Right lobe of liver (tissue), 6 donors: ENCODE results near the gene RPS28. TPM values are rescaled to one million over a fixed set of nuclear protein-coding genes. Genes with fewer than 3 reads are reported as not detected.
"Not testable (repeated sequence)": the region's sequence is repeated elsewhere in the genome, so short reads cannot be mapped to it uniquely, and the experiment has no call there.

Experiments used
- ATAC-seq, 4 donors: fragments of 200-7000 bp; cut with Tn5 transposase; one replicate each; pipeline ENCODE4 v1.9.1; 2020; ENCODE audit warnings: mild to moderate bottlenecking in 4 of 4, moderate library complexity in 4 of 4
- DNase-seq, 3 donors: peaks; one replicate each; pipeline ENCODE4 v3.0.0-alpha.2; 2020
- H3K27ac ChIP-seq, 3 donors: fragments of 200-600 bp; one replicate each; pipeline ENCODE4 v1.8.0; 2022
- H3K27me3 ChIP-seq, 2 donors: fragments of 200-600 bp; one replicate each; pipeline ENCODE4 v1.8.0; 2022
- H3K36me3 ChIP-seq, 4 donors: fragments of 200-600 bp; sonication (generic) in 1 of 4; one replicate each; pipeline versions ENCODE4 v1.5.1 to v1.8.0; 2017 to 2022; ENCODE audit warnings: control low read depth in 1 of 4
- H3K4me1 ChIP-seq, 4 donors: fragments of 200-600 bp; sonication (generic) in 1 of 4; one replicate each; pipeline versions ENCODE4 v1.5.1 to v1.8.0; 2017 to 2022; ENCODE audit warnings: control low read depth in 1 of 4
- H3K4me3 ChIP-seq, 3 donors: fragments of 200-600 bp; one replicate each; pipeline ENCODE4 v1.8.0; 2022
- H3K9me3 ChIP-seq, 4 donors: fragments of 200-600 bp; sonication (generic) in 1 of 4; one replicate each; pipeline versions ENCODE4 v1.5.1 to v1.8.0; 2017 to 2022; ENCODE audit warnings: control low read depth in 1 of 4
- CTCF ChIP-seq, 4 donors: fragments of 200-600 bp in 3 of 4; fragments of 450-650 bp in 1 of 4; IDR thresholded peaks; one replicate each; pipeline versions ENCODE4 v1.5.1 to v1.8.0; 2016 to 2022; ENCODE audit warnings: antibody characterized with exemption in 4 of 4, mild to moderate bottlenecking in 2 of 4
- POLR2A ChIP-seq: fragments of 450-650 bp; IDR thresholded peaks from one replicate; pipeline ENCODE4 v1.6.1; 2017; ENCODE audit warnings: antibody characterized with exemption, mild to moderate bottlenecking
- WGBS: methylation state at CpG from one replicate; pipeline ENCODE4 v1.1.6; 2018; ENCODE audit warnings: low coverage, low lambda C conversion rate; ENCODE audit not compliant: insufficient coverage; ENCODE audit errors: missing lambda C conversion rate; 5-methylcytosine and 5-hydroxymethylcytosine counted together
- intact Hi-C, 2 donors: fragments of 100-400 bp; cut with DNase I; formaldehyde crosslinking; loops; one replicate each; pipeline versions ENCODE4 v1.11.2 to v1.14.1; 2022
- long read RNA-seq: library from polyadenylated mRNA; unstranded; transcript quantifications from one replicate; pipeline ENCODE4 v2.0.0, GENCODE V29; 2019
- total RNA-seq, 6 experiments: library from RNA; depleted of rRNA in 2 of 6; stranded (reverse); fragments of >200 nt in 2 of 6; fragmentation: NEBNext Ultra II Directional in 3 of 6; extraction: Animal tissue kit (Norgen Biotek cat#: 25700) in 3 of 6; gene quantifications; one replicate each; pipeline versions ENCODE4 v1.1.0 to v1.2.4, GENCODE V29; 2016 to 2023
- donor health status: DM: no; HTN: yes; CAD: no.
- donor health status: DM: no; HTN: no; CAD: no.
- donor health status: DM: no; HTN: no; CAD: no.
- donor health status: DM: no; HTN: yes; CAD: no.
- donor health status: DM: no; HTN: yes; CAD: no.

RPS28 gene
- total RNA-seq: 100 to 1,000 TPM; 147 to 669 (median 564) TPM
- long read RNA-seq, transcript RPS28-203 (4 exons, 1,326 nt): major isoform, 573 of 587 reads
- long read RNA-seq, partial matches to known transcripts: 0 of 587 reads
- long read RNA-seq, other reads (novel, unspliced or antisense): 14 of 587 reads

DNA sequence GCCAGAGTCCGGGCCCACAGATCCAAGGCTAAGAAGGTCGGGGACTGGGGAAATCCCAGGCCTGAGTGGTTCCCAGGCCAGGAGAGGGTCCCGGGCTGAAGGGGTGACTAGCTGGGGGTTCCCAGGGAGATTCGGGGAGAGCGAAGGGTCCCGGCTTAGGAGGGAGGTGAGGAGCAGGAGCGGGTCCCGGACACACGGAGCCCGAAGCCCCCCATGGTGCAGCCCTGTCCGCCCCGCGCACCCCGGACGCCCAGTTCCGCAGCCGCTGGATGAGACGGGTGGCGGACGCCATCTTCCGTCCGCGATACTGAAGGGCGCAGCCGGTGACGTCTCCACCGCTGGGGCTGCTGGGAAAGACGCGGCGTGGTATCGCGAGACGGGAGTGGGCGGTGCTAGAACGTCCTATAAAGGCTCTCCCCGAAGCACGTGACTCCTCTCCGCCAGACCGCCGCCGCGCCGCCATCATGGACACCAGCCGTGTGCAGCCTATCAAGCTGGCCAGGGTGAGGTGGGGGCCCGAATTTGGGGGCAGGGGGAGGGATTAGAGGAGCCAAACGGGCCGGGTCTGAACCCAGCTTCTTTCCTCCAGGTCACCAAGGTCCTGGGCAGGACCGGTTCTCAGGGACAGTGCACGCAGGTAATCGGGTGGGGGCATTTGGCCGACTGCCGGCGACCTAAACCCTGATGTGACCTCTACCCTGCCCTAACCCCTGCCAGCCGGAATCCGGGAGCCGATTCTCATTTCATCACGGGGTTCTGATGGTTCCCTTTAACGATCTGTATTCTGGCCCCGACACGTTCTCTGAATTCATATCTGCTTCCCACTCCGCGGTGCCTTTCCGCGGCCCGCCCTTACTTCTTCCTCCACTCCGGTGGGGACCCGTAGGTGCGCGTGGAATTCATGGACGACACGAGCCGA, at the start of gene RPS28, which contains the start of gene NDUFA7:
RPS28 (plus strand) TSS at position 430 of the 919 bp plus-strand sequence; CDS start at position 465, 35 bp downstream.
NDUFA7 (minus strand) TSS at position 309 of the 919 bp plus-strand sequence; CDS start at position 292, 17 bp downstream.
- Histone ChIP-seq H3K4me3 (peak within 1 kb of the TSS; percentile 75 to 92 (median 88)), H3K9me3 (no peaks in the 10 kb centered on the region), H3K27me3 (no peaks in the 10 kb centered on the region), H3K27ac (peak within 1 kb of the TSS; percentile 83 to 91 (median 89)), H3K36me3 (peaks cover 0 to 16% (median 7%) of the 10 kb centered on the region in 4 donors), H3K4me1 (peaks cover 0 to 31% (median 6%) of the 10 kb centered on the region in 4 donors)
- ATAC-seq (peak; percentile 88 to 96 (median 92)), DNase-seq (peak; percentile 96 to 98 (median 97))
- intact Hi-C loops: loop anchor here in 1 of 2 donors (10.0 kb wide), 1 partner anchor 193 kb away; the partner anchor contains the start of gene ZNF414
- TF ChIP-seq POLR2A (peak; percentile 92), CTCF (IDR thresholded peaks at IDR 0.05) (peak; percentile 24 to 45 (median 28))
- 0% methylated on average over 12 of the region's 72 CpGs for WGBS

DNA sequence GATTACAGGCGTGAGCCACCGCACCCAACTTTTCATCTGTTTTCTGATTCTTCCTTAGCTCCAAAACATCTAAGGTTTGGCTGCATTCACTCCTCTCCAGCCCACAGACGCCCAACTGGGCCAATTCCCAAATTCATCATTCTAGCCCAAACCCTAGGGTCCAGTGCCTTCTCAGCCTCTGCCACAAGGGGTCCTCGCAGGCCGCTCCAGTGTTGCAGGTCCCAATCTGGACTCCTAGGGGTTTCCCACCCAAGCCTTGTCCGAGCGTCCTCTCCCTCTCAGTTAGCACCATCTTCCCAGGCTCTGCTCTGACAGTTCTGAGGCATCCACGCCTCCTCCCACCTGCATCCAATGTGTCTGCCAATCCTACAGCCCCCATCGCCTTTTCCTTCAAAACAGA, 44.8 kb upstream of the RPS28 start:
- peak; percentile 72 to 86 (median 81) for ATAC-seq
- H3K36me3 ChIP-seq, H3K27ac ChIP-seq, DNase-seq, H3K27me3 ChIP-seq, H3K9me3 ChIP-seq, H3K4me1 ChIP-seq, intact Hi-C loops, H3K4me3 ChIP-seq: not testable (repeated sequence)
- WGBS: no CpG with 5 or more reads among the region's 9 CpGs

DNA sequence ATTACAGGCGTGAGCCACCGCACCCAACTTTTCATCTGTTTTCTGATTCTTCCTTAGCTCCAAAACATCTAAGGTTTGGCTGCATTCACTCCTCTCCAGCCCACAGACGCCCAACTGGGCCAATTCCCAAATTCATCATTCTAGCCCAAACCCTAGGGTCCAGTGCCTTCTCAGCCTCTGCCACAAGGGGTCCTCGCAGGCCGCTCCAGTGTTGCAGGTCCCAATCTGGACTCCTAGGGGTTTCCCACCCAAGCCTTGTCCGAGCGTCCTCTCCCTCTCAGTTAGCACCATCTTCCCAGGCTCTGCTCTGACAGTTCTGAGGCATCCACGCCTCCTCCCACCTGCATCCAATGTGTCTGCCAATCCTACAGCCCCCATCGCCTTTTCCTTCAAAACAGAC, 30.0 kb upstream of the RPS28 start:
- intact Hi-C loops, H3K4me3 ChIP-seq, H3K27me3 ChIP-seq, H3K4me1 ChIP-seq, H3K27ac ChIP-seq, H3K36me3 ChIP-seq, DNase-seq, H3K9me3 ChIP-seq: not testable (repeated sequence)
- peak; percentile 72 to 87 (median 82) for ATAC-seq
- WGBS: no CpG with 5 or more reads among the region's 9 CpGs

DNA sequence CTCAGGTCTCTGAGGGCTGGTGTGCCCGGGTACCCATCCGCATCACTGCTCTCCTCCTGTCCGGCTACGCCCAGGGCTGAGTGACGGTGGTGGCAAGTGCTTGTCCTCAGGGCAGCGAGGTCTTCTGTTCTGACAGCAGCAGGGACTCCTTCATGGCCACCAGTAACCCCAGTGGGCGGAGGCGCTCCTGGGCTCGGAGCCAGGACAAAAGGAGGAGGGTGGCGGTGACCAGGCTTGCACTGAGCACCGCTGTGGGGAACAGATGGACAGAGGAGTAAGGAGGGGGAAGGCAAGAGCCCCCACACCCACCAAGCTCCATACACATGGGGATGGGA, 19.0 kb upstream of the RPS28 start:
- H3K27me3 ChIP-seq: no peaks in the 10 kb centered on the region
- intact Hi-C loops: no loop called here
- peaks cover 0 to 14% (median 6%) of the 10 kb centered on the region in 4 donors for H3K4me1 ChIP-seq
- WGBS: 80% methylated on average over 1 of the region's 11 CpGs
- DNase-seq (peak; percentile 57 to 71 (median 66)), ATAC-seq (peak; percentile 47 to 72 (median 62))
- no peak overlapping the region for H3K27ac ChIP-seq
- TF ChIP-seq CTCF (IDR thresholded peaks at IDR 0.05) (no peak), POLR2A (no peak)
- no peaks in the 10 kb centered on the region for H3K9me3 ChIP-seq
- no peaks in the 10 kb centered on the region for H3K36me3 ChIP-seq
- H3K4me3 ChIP-seq: no peak overlapping the region

- TF ChIP-seq CTCF (IDR thresholded peaks at IDR 0.05): no peak
- no peak for TF ChIP-seq POLR2A
- no peak for ATAC-seq
- intact Hi-C loops: no loop called here
These were observed 18.6 kb upstream of the RPS28 start for GRCh38 chr19:8302734-8303133.

More at GRCh38 chr19:8302734-8303133, 18.6 kb upstream of the RPS28 start:
- 55% methylated on average over 3 of the region's 7 CpGs for WGBS
- H3K4me1 ChIP-seq: peaks cover 0 to 18% (median 7%) of the 10 kb centered on the region in 4 donors
- no peak overlapping the region for H3K27ac ChIP-seq
- no peaks in the 10 kb centered on the region for H3K9me3 ChIP-seq
- peak; percentile 11 to 36 (median 23) for DNase-seq
- H3K4me3 ChIP-seq: no peak overlapping the region
- H3K36me3 ChIP-seq: no peaks in the 10 kb centered on the region
- no peaks in the 10 kb centered on the region for H3K27me3 ChIP-seq
